ENCODE results near the gene LRRK1.

The LRRK1 gene

GRCh38 chr15:100918690-100919480 is at the start of gene LRRK1:
Gene LRRK1, plus strand, starts transcription at chr15:100919357. Its CDS starts 5,276 bp downstream, at chr15:100924633.
- peak; percentile 81 for DNase-seq

- no peak for DNase-seq
Measured at GRCh38 chr15:100873029-100873677, 46.0 kb upstream of the LRRK1 start.

GRCh38 chr15:100875495-100875894 is 43.7 kb upstream of the LRRK1 start:
- DNase-seq: no peak

- no peak for DNase-seq
Measured at GRCh38 chr15:100875976-100876375, 43.2 kb upstream of the LRRK1 start.

- no peak for DNase-seq
Measured at GRCh38 chr15:100877551-100877950, 41.6 kb upstream of the LRRK1 start.

- DNase-seq: no peak
Measured at GRCh38 chr15:100878130-100878529, 41.0 kb upstream of the LRRK1 start.

- no peak for DNase-seq
Measured at GRCh38 chr15:100878648-100879047, 40.5 kb upstream of the LRRK1 start.

GRCh38 chr15:100879061-100879463 is 40.1 kb upstream of the LRRK1 start:
- DNase-seq: no peak

- no peak for DNase-seq
Measured at GRCh38 chr15:100879464-100880138, 39.6 kb upstream of the LRRK1 start, which contains the start of gene ALDH1A3. Gene ALDH1A3, plus strand, starts transcription at chr15:100879831. Its CDS starts 77 bp downstream, at chr15:100879908.

- peak; percentile 77 for DNase-seq
Measured at GRCh38 chr15:100880139-100880896, 38.8 kb upstream of the LRRK1 start.

- no peak for DNase-seq
Measured at GRCh38 chr15:100880897-100881242, 38.3 kb upstream of the LRRK1 start.

- DNase-seq: no peak
Measured at GRCh38 chr15:100881573-100882336, 37.4 kb upstream of the LRRK1 start.

- DNase-seq: no peak
Measured at GRCh38 chr15:100885116-100885515, 34.0 kb upstream of the LRRK1 start.

- no peak for DNase-seq
Measured at GRCh38 chr15:100885811-100886210, 33.3 kb upstream of the LRRK1 start.

GRCh38 chr15:100887211-100887913 is 31.8 kb upstream of the LRRK1 start:
- no peak for DNase-seq

- no peak for DNase-seq
Measured at GRCh38 chr15:100889385-100890050, 29.6 kb upstream of the LRRK1 start.

GRCh38 chr15:100890051-100890720 is 29.0 kb upstream of the LRRK1 start:
- DNase-seq: no peak

- DNase-seq: no peak
Measured at GRCh38 chr15:100890850-100891249, 28.3 kb upstream of the LRRK1 start.

- peak; percentile 52 for DNase-seq
Measured at GRCh38 chr15:100891307-100892012, 27.7 kb upstream of the LRRK1 start.

GRCh38 chr15:100892013-100892355 is 27.2 kb upstream of the LRRK1 start:
- no peak for DNase-seq
